Activated CD8-positive, alpha-beta T cell treated with anti-CD3 and anti-CD28 coated beads, Interleukin-2, amount 10 ng/mL, durations not matched to agents 7 days and 5 days (primary cell): ENCODE measurements around the gene DEK. TPM values are rescaled to one million over a fixed set of nuclear protein-coding genes. Genes with fewer than 3 reads are reported as not detected.
"Not testable (repeated sequence)": the region's sequence is repeated elsewhere in the genome, so short reads cannot be mapped to it uniquely, and the experiment has no call there.

Experiments used
- ATAC-seq: fragments of 150-1000 bp; cut with Tn5 transposase; one replicate; pipeline ENCODE4 v1.10.0; 2021; ENCODE audit warnings: moderate library complexity
- CTCF ChIA-PET: fragments of 350-600 bp; sonication (Branson Sonifier 250); formaldehyde crosslinking; loops from one replicate; lab custom pipeline; 2021; ENCODE audit warnings: antibody characterized with exemption; lab: Charles Lee
- POLR2A ChIA-PET: fragments of 350-600 bp; sonication (Branson Sonifier 250); formaldehyde crosslinking; loops from one replicate; lab custom pipeline; 2021; ENCODE audit warnings: antibody characterized with exemption; lab: Charles Lee
- DNase-seq: peaks from one replicate; pipeline ENCODE4 v3.0.0-alpha.2; 2020
- H3K27ac Mint-ChIP-seq: one replicate; pipeline ENCODE4 v1.8.0; 2021; ENCODE audit warnings: mild to moderate bottlenecking, mixed read lengths
- H3K27me3 Mint-ChIP-seq: one replicate; pipeline ENCODE4 v1.8.0; 2021; ENCODE audit warnings: low read depth, mixed read lengths
- H3K36me3 Mint-ChIP-seq: one replicate; pipeline ENCODE4 v1.8.0; 2021; ENCODE audit warnings: low read depth, mixed read lengths
- H3K4me1 Mint-ChIP-seq: one replicate; pipeline ENCODE4 v1.8.0; 2021; ENCODE audit warnings: low read depth, mixed read lengths
- H3K4me3 Mint-ChIP-seq: one replicate; pipeline ENCODE4 v1.8.0; 2021; ENCODE audit warnings: mild to moderate bottlenecking, mixed read lengths
- H3K9me3 Mint-ChIP-seq: one replicate; pipeline ENCODE4 v1.8.0; 2022; ENCODE audit warnings: mixed read lengths; ENCODE audit not compliant: insufficient read depth
- total RNA-seq, 2 experiments: library from RNA; stranded (reverse); gene quantifications; one replicate each; pipeline ENCODE4 v1.2.3, GENCODE V29; 2021

DEK gene
- total RNA-seq, 2 experiments from 2014 or later, result 251 to 255 TPM

DNA sequence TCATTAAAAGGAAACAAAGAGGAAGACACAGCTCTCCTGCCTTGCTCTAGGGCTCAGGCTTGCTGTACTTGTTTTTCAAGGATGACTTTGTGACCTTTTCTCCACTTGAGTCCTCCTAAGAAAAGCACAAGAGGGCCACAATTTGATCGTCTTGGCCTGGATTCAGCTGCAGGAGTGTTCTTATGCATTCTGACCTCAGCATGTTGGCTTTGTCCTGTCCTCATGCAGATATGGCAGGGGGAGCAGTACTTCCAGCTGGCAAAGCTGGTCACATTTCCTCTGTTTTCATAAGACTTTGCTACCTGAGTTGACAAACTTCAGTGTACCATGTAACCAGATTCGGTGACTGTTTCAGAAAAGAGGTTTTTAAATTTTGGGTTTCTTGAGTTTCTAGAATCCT is 78.3 kb downstream of the DEK start:
- DNase-seq, result no peak
- H3K27me3 Mint-ChIP-seq, result no peaks in the 10 kb centered on the region
- H3K9me3 Mint-ChIP-seq, result no peaks in the 10 kb centered on the region
- no peaks in the 10 kb centered on the region for H3K4me1 Mint-ChIP-seq
- no peak overlapping the region for H3K4me3 Mint-ChIP-seq
- ChIA-PET POLR2A (no interaction called here), CTCF (interaction anchor here (0.6 kb wide), 1 partner anchor 88 kb away, joined by 3 read pairs; no protein-coding TSS in a partner anchor)
- no peak overlapping the region for H3K27ac Mint-ChIP-seq
- H3K36me3 Mint-ChIP-seq, result peaks cover 3% of the 10 kb centered on the region
- no peak for ATAC-seq

DNA sequence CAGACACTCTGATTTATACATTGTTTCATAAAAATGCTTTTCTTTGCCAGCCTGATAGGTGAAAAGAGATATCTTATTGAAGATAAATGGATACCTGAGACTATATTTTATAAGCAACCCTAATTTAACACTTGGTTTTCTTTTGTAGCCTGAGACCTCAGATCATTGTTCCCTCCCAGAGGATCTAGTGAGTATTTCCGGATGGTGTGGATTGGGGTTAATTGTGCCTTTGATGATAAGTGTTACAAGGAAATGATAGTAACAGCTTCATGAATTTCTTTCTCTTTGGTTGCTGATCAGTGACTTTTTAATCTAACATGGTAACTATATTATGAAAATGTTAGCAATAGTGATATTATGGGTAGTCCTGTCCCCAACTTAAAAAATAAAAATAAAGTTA is 78.7 kb downstream of the DEK start:
- Mint-ChIP-seq H3K27ac (no peak overlapping the region), H3K4me1 (no peaks in the 10 kb centered on the region), H3K27me3 (no peaks in the 10 kb centered on the region), H3K4me3 (no peak overlapping the region), H3K36me3 (peaks cover 3% of the 10 kb centered on the region), H3K9me3 (no peaks in the 10 kb centered on the region)
- POLR2A ChIA-PET, result interaction anchor here (0.7 kb wide), 1 partner anchor 89 kb away, joined by 3 read pairs; no protein-coding TSS in a partner anchor
- ATAC-seq (no peak), DNase-seq (no peak)
- CTCF ChIA-PET, result interaction anchor here (0.6 kb wide), 1 partner anchor 87 kb away, joined by 3 read pairs; no protein-coding TSS in a partner anchor

DNA sequence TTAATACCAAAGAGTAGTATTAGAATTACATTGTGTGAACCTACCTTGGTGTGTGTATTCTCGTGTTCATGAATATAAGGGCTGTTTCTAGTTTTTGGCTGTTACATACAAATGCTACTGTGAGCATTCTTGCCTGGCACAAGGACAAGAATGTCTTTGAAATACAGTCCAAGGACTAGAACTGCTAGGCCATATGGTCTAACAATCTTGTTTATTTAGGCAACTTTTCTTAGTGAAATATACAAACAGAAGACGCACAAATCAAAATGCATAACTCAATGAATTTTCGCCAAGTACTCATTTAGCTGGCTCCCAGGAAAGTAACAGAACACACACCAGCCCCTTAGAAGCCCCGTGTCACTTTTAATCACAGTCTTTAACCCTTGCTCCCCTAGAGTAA is 80.6 kb downstream of the DEK start:
- Mint-ChIP-seq H3K36me3 (peaks cover 5% of the 10 kb centered on the region), H3K4me1 (no peaks in the 10 kb centered on the region), H3K9me3 (no peaks in the 10 kb centered on the region), H3K27me3 (no peaks in the 10 kb centered on the region), H3K27ac (no peak overlapping the region), H3K4me3 (no peak overlapping the region)
- no peak for DNase-seq
- CTCF ChIA-PET, result no interaction called here
- no peak for ATAC-seq
- POLR2A ChIA-PET, result no interaction called here

DNA sequence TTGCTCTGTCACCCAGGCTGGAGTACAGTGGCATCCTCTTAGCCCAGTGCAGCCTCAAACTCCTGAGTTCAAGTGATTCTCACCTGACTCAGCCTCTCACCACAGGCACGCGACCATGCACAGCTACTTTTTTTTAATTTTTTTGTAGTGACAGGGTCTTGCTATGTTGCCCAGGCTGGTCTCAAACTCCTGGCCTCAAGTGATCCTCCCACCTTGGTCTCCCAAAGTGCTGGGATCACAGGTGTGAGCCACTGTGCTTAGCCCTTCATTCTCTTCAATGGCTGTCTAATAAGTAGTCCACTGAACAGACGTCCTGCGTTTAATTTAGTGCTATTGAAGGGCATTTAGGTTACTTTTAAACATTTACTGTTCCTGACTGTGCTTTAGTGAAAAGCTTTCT is 81.8 kb downstream of the DEK start:
- H3K9me3 Mint-ChIP-seq, result no peaks in the 10 kb centered on the region
- ATAC-seq (no peak), DNase-seq (no peak)
- H3K27me3 Mint-ChIP-seq, result no peaks in the 10 kb centered on the region
- H3K27ac Mint-ChIP-seq, result no peak overlapping the region
- ChIA-PET POLR2A (no interaction called here), CTCF (no interaction called here)
- H3K4me3 Mint-ChIP-seq, result no peak overlapping the region
- peaks cover 5% of the 10 kb centered on the region for H3K36me3 Mint-ChIP-seq
- no peaks in the 10 kb centered on the region for H3K4me1 Mint-ChIP-seq

DNA sequence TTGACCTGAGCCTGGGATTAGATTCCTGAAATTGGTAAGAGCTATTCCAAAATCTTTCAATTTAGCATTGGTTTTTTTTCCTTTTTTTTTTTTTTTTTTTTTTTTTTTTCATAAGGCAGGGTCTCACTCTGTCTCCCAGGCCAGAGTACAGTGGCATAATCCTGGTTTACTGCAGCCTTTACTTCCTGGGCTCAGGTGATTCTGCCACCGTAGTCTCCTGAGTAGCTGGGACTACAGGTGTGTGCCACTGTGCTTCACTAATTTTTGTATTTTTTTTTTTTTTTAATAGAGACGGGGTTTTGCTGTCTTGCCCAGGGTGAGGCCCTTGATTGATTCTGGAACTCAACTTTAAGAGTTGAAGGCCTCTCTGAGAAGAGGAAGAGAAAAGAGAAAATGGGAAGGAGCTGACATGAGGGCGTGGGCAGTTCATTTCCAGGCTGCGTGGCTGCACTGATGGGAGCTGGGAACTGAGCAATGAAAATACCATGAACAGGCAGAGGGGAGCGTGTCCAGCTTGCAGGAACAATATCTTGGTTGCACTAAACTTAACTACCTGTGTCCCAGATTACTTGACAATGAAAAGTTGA is 84.5 kb downstream of the DEK start:
- Mint-ChIP-seq H3K27me3 (no peaks in the 10 kb centered on the region), H3K4me3 (no peak overlapping the region), H3K9me3 (no peaks in the 10 kb centered on the region), H3K4me1 (no peaks in the 10 kb centered on the region), H3K36me3 (peaks cover 11% of the 10 kb centered on the region), H3K27ac (no peak overlapping the region)
- ChIA-PET CTCF (no interaction called here), POLR2A (no interaction called here)
- DNase-seq, result no peak
- no peak for ATAC-seq

DNA sequence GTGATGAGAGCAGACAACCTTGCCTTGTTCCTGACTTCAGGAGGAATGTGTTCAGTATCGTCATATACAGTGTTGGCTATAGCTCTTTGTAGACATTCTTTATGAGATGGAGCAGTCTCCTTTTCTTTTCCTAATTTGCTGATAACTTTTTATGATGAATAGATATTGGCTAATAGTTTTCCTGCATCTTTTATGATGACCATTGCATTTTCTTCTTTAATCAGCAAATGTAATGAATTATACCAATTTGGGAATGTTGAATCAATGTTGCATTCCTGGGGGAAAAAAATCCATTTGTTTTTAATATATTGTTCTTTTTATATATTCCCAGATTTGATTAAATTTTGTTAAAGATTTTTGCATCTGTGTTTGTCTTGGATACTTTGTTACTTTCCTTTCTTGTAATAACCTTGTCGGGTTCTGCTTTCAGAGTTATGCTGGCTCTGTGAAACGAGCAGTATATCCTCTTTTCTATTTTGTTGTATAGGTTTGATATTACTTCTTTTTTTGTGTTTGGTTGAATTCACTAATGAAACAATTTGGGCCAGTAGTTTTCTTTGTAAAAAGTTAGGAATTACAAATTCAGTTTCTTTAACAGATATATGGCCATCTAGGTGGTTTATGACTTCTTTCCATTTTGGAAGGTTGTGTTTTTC is 85.2 kb downstream of the DEK start:
- H3K9me3 Mint-ChIP-seq, result no peaks in the 10 kb centered on the region
- POLR2A ChIA-PET, result no interaction called here
- no peak overlapping the region for H3K27ac Mint-ChIP-seq
- no peak overlapping the region for H3K4me3 Mint-ChIP-seq
- CTCF ChIA-PET, result no interaction called here
- H3K27me3 Mint-ChIP-seq, result no peaks in the 10 kb centered on the region
- DNase-seq (no peak), ATAC-seq (no peak)
- H3K4me1 Mint-ChIP-seq, result no peaks in the 10 kb centered on the region
- H3K36me3 Mint-ChIP-seq, result peaks cover 17% of the 10 kb centered on the region

DNA sequence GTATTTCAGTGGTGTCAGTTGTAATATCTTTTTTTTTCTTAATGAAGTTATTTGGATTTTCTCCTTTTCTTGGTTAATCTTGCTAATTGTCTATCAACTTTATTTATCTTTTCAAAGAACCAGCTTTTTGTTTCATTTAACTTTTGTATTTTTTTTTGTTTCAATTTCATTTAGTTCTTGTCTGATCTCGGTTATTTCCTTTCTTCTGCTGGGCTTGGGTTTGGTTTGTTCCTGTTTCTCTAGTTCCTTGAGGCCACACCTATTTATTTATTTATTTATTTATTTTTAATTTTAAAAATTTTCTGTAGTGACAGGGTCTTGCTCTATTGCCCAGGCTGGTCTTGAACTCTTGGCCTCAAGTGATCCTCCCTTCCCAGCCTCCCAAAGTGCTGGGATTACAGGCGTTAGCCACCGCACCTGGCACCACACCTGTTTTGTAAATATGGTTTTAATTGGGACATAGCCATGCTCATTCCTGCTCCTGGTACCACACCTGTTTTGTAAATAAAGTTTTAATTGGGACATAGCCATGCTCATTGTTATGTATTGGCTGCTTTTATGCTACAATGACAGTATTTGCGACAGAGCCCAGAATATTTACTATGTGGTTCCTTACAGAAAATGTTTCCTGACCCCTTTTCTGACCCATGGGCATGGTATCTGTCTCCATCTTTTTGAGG is 86.9 kb downstream of the DEK start:
- CTCF ChIA-PET, result no interaction called here
- H3K27me3 Mint-ChIP-seq, result no peaks in the 10 kb centered on the region
- no peaks in the 10 kb centered on the region for H3K4me1 Mint-ChIP-seq
- no peaks in the 10 kb centered on the region for H3K9me3 Mint-ChIP-seq
- no peak for ATAC-seq
- H3K27ac Mint-ChIP-seq, result no peak overlapping the region
- POLR2A ChIA-PET, result no interaction called here
- no peak for DNase-seq
- H3K4me3 Mint-ChIP-seq, result no peak overlapping the region
- peaks cover 20% of the 10 kb centered on the region for H3K36me3 Mint-ChIP-seq

DNA sequence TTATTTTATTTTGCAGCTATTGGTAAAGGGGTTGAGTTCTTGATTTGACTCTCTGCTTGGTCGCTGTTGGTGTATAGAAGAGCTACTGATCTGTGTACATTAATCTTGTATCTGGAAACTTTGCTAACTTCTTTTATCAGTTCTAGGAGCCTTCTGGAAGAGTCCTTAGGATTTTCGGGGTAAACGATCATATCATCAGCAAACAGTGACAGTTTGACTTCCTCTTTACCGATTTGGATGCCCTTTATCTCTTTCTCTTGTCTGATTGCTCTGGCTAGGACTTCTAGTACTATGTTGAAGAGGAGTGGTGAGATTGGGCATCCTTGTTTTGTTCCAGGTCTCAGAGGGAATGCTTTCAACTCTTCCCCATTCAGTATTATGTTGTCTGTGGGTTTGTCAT is 88.1 kb downstream of the DEK start:
- POLR2A ChIA-PET, CTCF ChIA-PET, H3K27ac Mint-ChIP-seq, ATAC-seq, H3K27me3 Mint-ChIP-seq, DNase-seq, H3K4me3 Mint-ChIP-seq, H3K4me1 Mint-ChIP-seq, H3K9me3 Mint-ChIP-seq: not testable (repeated sequence)
- peaks cover 20% of the 10 kb centered on the region for H3K36me3 Mint-ChIP-seq

Other genes starting within 250 kb of the DEK start
- under 1 TPM; 0.21 to 0.32 TPM for gene NHLRC1, start 141.9 kb downstream of the DEK start, total RNA-seq
- 1 to 10 TPM; 6.1 to 6.4 TPM for gene TPMT, start 109.5 kb downstream of the DEK start, total RNA-seq
- 1 to 10 TPM; 9.6 to 9.9 TPM for gene KDM1B, start 109.1 kb downstream of the DEK start, total RNA-seq
- 1 to 10 TPM in 1 of 2 experiments, under 1 TPM in 1; 0.73 to 1.9 TPM for gene RNF144B, start 122.8 kb upstream of the DEK start, total RNA-seq